Psoas muscle (tissue), 8 donors: ENCODE data around the gene RECQL5. TPM values are rescaled to one million over a fixed set of nuclear protein-coding genes. Genes with fewer than 3 reads are reported as not detected.
"Not testable (repeated sequence)": the region's sequence is repeated elsewhere in the genome, so short reads cannot be mapped to it uniquely, and the experiment has no call there.

Source experiments
- ATAC-seq, 4 donors: fragments of 200-7000 bp; cut with Tn5 transposase; one replicate each; pipeline ENCODE4 v1.9.1; 2020; ENCODE audit warnings: moderate library complexity in 3 of 4, mild to moderate bottlenecking in 2 of 4
- DNase-seq, 2 donors: peaks; one replicate each; pipeline ENCODE4 v3.0.0-alpha.2; 2020
- H3K27ac ChIP-seq: fragments of 200-600 bp; one replicate; pipeline ENCODE4 v1.8.0; 2022
- H3K27me3 ChIP-seq, 3 donors: fragments of 200-600 bp in 1 of 3; one replicate each; pipeline versions ENCODE4 v1.6.1 to v1.8.0; 2013 to 2022; ENCODE audit warnings: low read length in 2 of 3, mild to moderate bottlenecking in 2 of 3, moderate library complexity in 1 of 3; ENCODE audit not compliant: insufficient read depth in 3 of 3
- H3K36me3 ChIP-seq, 2 donors: fragments of 200-600 bp in 1 of 2; one replicate each; pipeline versions ENCODE4 v1.6.1 to v1.8.0; 2013 to 2022; ENCODE audit warnings: low read depth in 1 of 2, mild to moderate bottlenecking in 1 of 2, moderate library complexity in 1 of 2; ENCODE audit not compliant: insufficient read depth in 1 of 2
- H3K4me1 ChIP-seq: fragments of 200-600 bp; one replicate; pipeline ENCODE4 v1.8.0; 2022
- H3K4me3 ChIP-seq: fragments of 200-600 bp; one replicate; pipeline ENCODE4 v1.8.0; 2022; ENCODE audit warnings: mild to moderate bottlenecking
- H3K9me3 ChIP-seq: fragments of 200-600 bp; one replicate; pipeline ENCODE4 v1.8.0; 2022
- WGBS, 3 donors: extraction: QIAGEN DNeasy Blood & Tissue Kit; methylation state at CpG; one replicate each; pipeline versions ENCODE4 v1.1.6 to v1.1.7; 2013; 5-methylcytosine and 5-hydroxymethylcytosine counted together
- intact Hi-C, 2 donors: fragments of 100-400 bp; cut with DNase I; formaldehyde crosslinking; loops; one replicate each; pipeline versions ENCODE4 v1.11.0 to v1.14.2; 2022
- polyA plus RNA-seq, 3 donors: library from polyadenylated mRNA; stranded (reverse); fragments of 200-250 nt; gene quantifications; one replicate each; pipeline ENCODE4 v1.2.3, GENCODE V29; 2013
- total RNA-seq, 4 donors: library from RNA; stranded (reverse); fragmentation: NEBNext Ultra II Directional in 2 of 4; extraction: Animal tissue kit (Norgen Biotek cat#: 25700) in 2 of 4; gene quantifications; one replicate each; pipeline versions ENCODE4 v1.2.1 to v1.2.4, GENCODE V29; 2021 to 2023
- TF ChIP-seq, protein P1 (sequence below): fragments of 200-600 bp; IDR thresholded peaks from one replicate; pipeline ENCODE4 v1.8.0; 2022; ENCODE audit warnings: antibody characterized with exemption
- donor health status: healthy with polysubstance abuse.
- donor health status: DM: no; HTN: no; CAD: no; lungs with moderate emphysema.
- donor health status: Bipolar disorder and iron deficiency.
- donor health status: healthy.
- donor health status: DM: yes; HTN: yes; CAD: no.
- donor health status: DM: no; HTN: no; CAD: no.
- donor health status: DM: no; HTN: no; CAD: no.
- donor health status: DM: yes; HTN: yes; CAD: no.

The RECQL5 gene
- total and polyA plus RNA-seq, 7 donors: 5.7 to 16.0 (median 8.0) TPM

DNA sequence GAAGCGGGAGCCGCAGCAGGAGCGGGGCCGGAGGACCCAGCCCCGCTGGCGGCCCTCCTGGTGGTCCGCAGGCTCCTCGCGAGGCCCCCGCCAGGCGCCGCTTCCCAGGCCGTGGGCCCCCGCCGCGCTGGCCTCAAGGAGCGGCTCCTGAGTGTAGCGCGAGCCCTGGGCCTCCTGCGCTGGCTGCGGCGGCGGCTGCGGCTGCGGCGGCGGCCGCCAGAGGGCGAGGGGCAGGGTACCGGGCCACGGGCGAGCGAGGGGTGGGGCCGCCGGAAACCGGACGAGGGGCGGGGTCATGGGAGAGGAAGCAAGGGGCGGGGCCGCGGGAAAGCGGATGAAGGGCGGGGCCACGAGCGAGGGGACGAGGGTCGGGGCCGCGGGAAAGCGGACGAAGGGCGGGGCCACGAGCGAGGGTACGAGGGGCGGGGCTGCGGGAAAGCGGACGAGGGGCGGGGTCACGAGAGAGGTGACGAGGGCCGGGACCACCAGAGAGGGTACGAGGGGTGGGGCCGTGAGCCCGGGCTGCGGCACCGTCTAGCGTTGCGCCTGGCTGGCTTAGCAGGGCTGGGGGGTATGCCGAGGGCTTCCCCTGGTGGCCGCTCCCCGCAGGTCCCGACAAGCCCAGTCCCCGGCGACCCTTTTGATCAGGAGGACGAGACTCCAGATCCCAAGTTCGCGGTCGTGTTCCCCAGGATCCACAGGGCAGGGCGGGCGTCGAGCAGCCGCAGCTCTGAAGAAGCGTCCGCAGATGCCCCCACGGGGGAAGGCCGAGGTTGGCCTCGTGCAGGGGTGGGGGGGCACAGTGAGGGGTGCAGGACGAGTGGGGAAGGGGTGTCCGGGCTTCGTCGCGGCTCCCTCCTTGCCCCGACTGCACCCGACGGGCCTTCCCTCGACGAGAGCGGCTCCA lies 77.7 kb downstream of the RECQL5 start:
- H3K4me3 ChIP-seq: peak overlapping the region; percentile 76
- H3K9me3 ChIP-seq: no peaks in the 10 kb centered on the region
- H3K27me3 ChIP-seq: peaks cover 0 to 11% (median 6%) of the 10 kb centered on the region in 3 donors
- peaks cover 3% of the 10 kb centered on the region for H3K4me1 ChIP-seq
- no peaks in the 10 kb centered on the region for H3K36me3 ChIP-seq
- DNase-seq (peak; percentile 97 to 98), ATAC-seq (peak; percentile 91 to 95 (median 94))
- intact Hi-C loops: loop anchor here in 1 of 2 donors (2.0 to 5.0 kb wide), 2 partner anchors 72 to 162 kb away; partner anchors contain the start of genes CASKIN2 and TSEN54
- 2 to 9% (median 4%) methylated on average over 33 to 100 of the region's 100 CpGs for WGBS, 3 donors
- peak overlapping the region; percentile 76 for H3K27ac ChIP-seq
- TF ChIP-seq, protein P1, sequence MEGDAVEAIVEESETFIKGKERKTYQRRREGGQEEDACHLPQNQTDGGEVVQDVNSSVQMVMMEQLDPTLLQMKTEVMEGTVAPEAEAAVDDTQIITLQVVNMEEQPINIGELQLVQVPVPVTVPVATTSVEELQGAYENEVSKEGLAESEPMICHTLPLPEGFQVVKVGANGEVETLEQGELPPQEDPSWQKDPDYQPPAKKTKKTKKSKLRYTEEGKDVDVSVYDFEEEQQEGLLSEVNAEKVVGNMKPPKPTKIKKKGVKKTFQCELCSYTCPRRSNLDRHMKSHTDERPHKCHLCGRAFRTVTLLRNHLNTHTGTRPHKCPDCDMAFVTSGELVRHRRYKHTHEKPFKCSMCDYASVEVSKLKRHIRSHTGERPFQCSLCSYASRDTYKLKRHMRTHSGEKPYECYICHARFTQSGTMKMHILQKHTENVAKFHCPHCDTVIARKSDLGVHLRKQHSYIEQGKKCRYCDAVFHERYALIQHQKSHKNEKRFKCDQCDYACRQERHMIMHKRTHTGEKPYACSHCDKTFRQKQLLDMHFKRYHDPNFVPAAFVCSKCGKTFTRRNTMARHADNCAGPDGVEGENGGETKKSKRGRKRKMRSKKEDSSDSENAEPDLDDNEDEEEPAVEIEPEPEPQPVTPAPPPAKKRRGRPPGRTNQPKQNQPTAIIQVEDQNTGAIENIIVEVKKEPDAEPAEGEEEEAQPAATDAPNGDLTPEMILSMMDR: peak; percentile 58

DNA sequence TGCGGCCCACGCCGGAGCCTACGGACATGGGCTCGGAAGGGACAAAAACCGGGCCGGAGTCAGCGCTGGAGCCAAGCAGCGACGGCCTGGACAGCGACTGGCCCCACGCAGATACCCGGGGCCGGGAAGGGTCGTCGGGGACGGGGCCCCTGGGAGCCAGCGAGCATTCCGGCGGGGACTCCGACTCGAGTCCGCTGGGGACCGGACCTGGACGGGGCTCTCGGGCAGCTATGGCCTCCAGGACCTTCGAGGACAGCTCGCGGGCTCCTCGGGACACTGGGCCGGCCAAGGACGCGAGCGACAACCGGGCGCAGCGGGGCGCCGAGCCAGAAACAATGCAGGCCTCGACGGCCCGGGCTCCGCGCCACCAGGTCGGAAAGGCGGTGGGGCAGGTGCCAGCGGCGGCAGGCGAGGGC lies 78.3 kb downstream of the RECQL5 start:
- WGBS, 3 donors: 1% methylated on average over 33 to 49 of the region's 49 CpGs
- peak in 3 of 4 donors; percentile 2 to 18 (median 14) for ATAC-seq
- H3K27me3 ChIP-seq: peaks cover 0 to 11% (median 6%) of the 10 kb centered on the region in 3 donors
- H3K4me3 ChIP-seq: peak overlapping the region; percentile 76
- H3K27ac ChIP-seq: peak overlapping the region; percentile 76
- peaks cover 3% of the 10 kb centered on the region for H3K4me1 ChIP-seq
- no peaks in the 10 kb centered on the region for H3K36me3 ChIP-seq
- intact Hi-C loops: loop anchor here in 1 of 2 donors (2.0 to 5.0 kb wide), 2 partner anchors 71 to 162 kb away; partner anchors contain the start of genes CASKIN2 and TSEN54
- TF ChIP-seq, protein P1: no peak
- DNase-seq: peak; percentile 64 to 72
- H3K9me3 ChIP-seq: no peaks in the 10 kb centered on the region

DNA sequence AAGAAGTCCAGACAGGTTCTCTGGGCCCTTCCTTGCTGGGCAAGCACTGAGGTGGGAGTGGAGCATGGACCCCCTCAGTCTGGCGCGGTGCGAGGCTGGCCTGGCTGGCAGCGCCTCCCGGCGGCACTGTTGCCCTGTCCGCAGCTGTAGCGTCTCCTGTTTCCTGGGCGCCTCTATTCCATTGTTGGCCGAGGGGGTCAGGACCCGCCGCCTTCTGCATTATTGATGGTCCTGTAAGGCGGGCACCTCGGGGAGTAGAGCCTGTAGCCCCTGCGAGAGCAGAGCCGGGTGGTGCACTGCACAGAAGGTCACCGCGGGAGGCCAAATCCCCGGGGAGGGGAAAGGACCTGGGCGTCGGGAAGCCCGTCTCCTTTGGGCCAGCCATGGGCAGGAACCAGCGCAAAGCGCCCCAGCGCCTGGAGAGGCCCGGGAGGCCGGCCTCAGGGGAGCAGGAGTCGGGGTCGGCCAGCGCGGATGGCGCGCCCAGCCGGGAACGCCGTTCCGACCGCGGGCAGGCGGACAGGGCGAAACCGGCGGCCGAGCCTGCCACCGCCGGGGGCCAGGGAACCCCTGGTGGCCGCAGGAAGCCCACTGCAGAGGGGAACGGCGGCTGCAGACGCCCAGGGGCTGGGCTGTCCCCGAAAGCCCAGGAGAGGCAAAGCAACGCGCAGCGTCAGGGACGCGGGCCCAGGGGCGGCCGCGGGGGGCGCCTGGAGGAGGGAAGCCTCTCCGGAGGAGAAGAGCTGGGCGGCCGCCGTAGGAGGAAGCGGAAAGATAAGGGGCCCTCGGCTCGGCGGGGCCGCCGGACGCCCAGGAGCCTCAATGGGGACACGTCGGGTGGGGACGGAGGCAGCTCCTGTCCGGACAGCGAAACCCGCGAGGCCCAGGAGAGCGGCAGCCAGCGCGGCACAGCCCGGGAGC lies 79.0 kb downstream of the RECQL5 start, which contains the start of gene MYO15B:
Gene MYO15B, plus strand, starts transcription at position 126 of the 921 bp plus-strand sequence. Its CDS starts 258 bp downstream, at position 384.
- Histone ChIP-seq H3K27ac (peak within 1 kb of the TSS; percentile 76), H3K36me3 (no peaks in the 10 kb centered on the region), H3K4me1 (peaks cover 3% of the 10 kb centered on the region), H3K9me3 (no peaks in the 10 kb centered on the region), H3K27me3 (peaks cover 0 to 11% (median 6%) of the 10 kb centered on the region in 3 donors), H3K4me3 (peak within 1 kb of the TSS; percentile 76)
- intact Hi-C loops: loop anchor here in 1 of 2 donors (2.0 to 5.0 kb wide), 2 partner anchors 71 to 161 kb away; partner anchors contain the start of genes CASKIN2 and TSEN54
- ATAC-seq (peak; percentile 9 to 31 (median 14)), DNase-seq (peak; percentile 68 to 78)
- 3 to 9% (median 4%) methylated on average over 58 to 82 of the region's 82 CpGs for WGBS, 3 donors
- TF ChIP-seq, protein P1: peak; percentile 17

DNA sequence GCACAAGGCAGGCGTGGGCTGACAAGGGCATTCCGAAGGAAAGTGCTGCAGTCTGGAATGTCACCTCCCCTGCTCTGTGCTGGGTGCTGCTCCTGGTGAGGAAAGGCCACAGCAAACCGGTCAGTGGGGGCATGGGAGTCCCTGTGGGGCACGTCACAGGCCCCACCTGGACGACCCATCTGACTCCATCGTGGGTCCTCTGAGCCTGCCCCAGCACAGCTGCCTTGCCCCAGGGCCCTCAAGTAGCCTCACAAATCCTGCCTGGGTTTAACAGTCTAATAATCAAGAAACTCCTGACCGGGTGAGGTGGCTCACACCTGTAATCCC lies 82.1 kb downstream of the RECQL5 start:
- no peak overlapping the region for H3K4me3 ChIP-seq
- TF ChIP-seq, protein P1: no peak
- 85 to 91% (median 87%) methylated on average over 7 of the region's 7 CpGs for WGBS, 3 donors
- H3K9me3 ChIP-seq: no peaks in the 10 kb centered on the region
- H3K36me3 ChIP-seq: no peaks in the 10 kb centered on the region
- peaks cover 0 to 11% (median 6%) of the 10 kb centered on the region in 3 donors for H3K27me3 ChIP-seq
- peaks cover 2% of the 10 kb centered on the region for H3K4me1 ChIP-seq
- no peak for ATAC-seq
- DNase-seq: no peak
- H3K27ac ChIP-seq: no peak overlapping the region
- intact Hi-C loops: loop anchor here in 1 of 2 donors (5.0 kb wide), 1 partner anchor 68 kb away; the partner anchor contains the start of genes CASKIN2 and TSEN54

DNA sequence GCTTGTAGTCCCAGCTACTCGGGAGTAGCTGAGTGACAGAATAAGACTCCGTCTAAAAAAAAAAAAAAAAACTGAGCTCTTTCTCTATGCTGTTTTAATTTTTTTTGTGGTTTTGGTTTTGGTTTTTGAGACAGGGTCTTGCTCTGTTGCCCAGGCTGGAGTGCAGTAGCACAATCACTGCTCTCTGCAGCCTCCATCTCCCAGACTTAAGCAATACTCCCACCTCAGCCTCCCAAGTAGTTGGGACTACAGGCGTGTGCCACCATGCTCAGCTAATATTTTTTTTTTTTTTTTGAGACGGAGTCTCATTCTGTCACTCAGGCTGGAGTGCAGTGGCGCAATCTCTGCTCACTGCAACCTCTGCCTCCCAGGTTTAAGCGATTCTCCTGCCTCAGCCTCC lies 83.8 kb downstream of the RECQL5 start:
- H3K27ac ChIP-seq, H3K36me3 ChIP-seq, H3K4me1 ChIP-seq, H3K4me3 ChIP-seq, DNase-seq, intact Hi-C loops, ATAC-seq, H3K27me3 ChIP-seq, H3K9me3 ChIP-seq: not testable (repeated sequence)
- 83 to 93% (median 89%) methylated on average over 5 to 6 of the region's 6 CpGs for WGBS, 3 donors

DNA sequence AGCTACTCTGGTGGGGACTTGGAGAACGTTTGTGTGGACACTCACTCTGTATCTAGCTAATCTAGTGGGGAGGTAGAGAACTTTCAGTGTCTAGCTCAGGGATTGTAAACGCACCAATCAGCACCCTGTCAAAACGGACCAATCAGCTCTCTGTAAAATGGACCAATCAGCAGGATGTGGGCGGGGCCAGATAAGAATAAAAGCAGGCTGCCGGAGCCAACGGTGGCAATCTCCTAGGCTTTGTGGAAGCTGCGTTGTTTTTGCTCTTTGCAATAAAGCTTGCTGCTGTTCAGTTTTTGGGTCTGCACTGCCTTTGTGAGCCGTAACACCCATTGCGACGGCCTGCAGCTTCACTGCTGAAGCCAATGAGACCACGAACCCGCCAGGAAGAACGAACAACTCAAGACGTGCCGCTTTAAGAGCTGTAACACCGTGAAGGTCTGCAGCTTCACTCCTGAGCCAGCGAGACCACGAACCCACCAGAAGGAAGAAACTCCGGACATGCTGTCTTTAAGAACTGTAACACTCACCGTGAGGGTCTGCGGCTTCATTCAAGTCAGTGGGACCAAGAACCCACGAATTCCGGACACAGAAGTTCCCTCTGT lies 85.7 kb downstream of the RECQL5 start:
- H3K36me3 ChIP-seq, DNase-seq, H3K9me3 ChIP-seq, H3K27ac ChIP-seq, H3K4me3 ChIP-seq, ATAC-seq, H3K4me1 ChIP-seq, intact Hi-C loops, H3K27me3 ChIP-seq: not testable (repeated sequence)
- 83 to 87% (median 84%) methylated on average over 23 of the region's 23 CpGs for WGBS, 3 donors
